GM21360 (cell line): Measurements from ENCODE around the gene GMCL1.
"Not testable (repeated sequence)": the region's sequence is repeated elsewhere in the genome, so short reads cannot be mapped to it uniquely, and the experiment has no call there.

Experiments
- ATAC-seq: cut with Tn5 transposase; IDR thresholded peaks from one replicate; pipeline ENCODE4 v1.9.1; 2021; ENCODE audit warnings: mild to moderate bottlenecking, moderate library complexity; ENCODE audit not compliant: unreplicated experiment

GMCL1 gene

GRCh38 chr2:69847068-69847828 lies 17.8 kb downstream of the GMCL1 start:
- ATAC-seq = no peak

GRCh38 chr2:69848186-69848790 lies 18.8 kb downstream of the GMCL1 start:
- no peak for ATAC-seq

DNA sequence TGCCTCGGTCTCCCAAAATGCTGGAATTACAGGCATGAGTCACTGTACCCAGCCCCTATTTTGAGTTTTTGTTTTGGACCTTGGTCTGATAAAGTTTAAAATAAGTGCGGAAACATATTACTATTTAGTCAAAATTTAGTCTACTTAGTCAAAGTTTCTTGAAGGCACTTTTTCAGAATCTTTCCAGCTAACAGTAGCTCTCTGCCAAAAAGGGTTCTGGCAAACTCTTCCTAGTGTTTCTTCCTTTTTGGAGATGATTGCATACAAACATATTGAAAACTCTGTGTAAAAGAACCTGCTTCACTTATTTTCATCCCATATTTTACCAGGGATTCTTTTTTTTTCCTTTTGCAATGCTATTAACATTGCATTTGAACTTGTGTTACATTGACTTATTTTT lies 28.8 kb downstream of the GMCL1 start:
- no peak for ATAC-seq

DNA sequence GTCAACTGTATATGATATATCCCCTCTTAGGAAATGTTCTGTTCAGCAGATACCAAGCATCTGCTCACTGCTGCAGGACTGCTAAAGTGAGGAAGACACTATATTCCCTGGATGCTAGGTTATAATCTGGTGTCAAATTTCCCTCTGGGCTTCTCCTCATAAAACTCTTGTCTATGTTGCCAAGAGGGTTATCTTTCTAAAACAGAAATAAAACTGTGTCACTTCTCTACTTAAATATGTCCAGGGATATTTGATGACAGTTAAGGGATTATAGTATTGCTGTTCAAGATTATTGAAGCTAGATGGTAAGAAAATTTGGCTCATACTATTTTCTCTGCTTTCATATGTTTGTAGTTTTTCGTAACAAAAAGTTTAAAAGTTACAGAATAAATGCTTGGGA lies 33.8 kb downstream of the GMCL1 start:
- ATAC-seq = no peak

DNA sequence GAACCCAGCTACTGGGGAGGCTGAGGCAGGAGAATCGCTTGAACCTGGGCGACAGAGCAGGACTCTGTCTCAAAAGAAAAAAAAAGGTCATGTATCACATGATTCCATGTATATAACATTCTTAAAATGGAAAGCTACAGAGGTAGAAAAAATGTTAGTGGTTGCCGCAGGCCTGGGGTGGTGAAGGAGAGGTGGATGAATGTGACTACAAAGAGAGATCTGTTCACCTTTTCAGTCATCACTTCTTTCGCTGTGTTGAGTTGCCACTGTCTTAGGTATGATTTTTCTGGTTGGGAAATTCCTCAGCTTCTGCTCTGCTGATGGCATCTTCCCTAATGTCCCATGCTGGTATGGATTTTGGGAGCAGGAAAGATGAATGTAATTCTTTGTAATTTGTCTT lies 59.0 kb downstream of the GMCL1 start:
- ATAC-seq = no peak

- ATAC-seq = no peak
Observed at GRCh38 chr2:69889302-69889701, 59.8 kb downstream of the GMCL1 start.

- no peak for ATAC-seq
Observed at GRCh38 chr2:69890881-69891280, 61.4 kb downstream of the GMCL1 start.

- not testable (repeated sequence) for ATAC-seq
Observed at GRCh38 chr2:69892838-69893424, 63.5 kb downstream of the GMCL1 start.

DNA sequence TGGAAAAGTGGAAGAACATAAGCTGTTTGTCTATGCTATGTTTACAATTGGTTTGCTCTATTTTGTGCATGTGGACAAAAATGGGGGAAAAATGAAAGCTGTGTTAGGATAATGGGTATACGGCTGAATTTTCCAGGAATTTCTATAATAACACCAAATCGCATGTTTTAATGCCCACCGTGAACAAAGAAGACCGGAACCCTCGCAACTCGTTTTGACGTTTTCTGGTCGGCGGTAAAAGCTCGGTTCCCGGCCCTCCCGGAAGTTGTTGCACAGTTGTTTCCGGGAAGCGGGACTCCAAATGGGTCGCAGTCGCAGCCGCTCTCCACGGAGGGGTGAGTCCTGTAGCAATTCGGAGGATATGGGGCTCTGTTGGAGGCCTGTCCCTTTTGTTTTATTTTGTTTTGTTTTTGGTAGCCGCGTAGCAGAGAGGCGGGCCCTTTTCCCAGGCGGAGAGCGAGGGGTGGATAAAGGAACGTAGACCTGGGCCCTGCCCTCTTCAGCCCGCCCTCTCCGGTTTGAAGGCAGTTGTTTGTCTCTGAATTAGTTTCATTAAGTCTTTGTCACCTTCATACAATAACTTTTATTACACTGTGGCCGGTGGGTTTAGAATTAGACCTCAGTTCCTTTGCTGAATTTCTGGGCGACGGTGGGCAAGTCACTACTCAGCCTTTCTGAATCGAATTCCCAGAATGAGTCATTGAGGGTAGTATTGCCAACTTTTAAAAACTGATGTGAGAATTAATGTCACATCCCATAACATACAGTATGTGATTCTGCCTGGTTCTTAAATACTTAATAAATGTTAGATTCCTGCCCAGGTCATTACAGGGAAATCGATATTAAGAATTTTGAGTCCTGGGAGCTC lies 64.5 kb downstream of the GMCL1 start, which contains the start of gene SNRNP27:
Gene SNRNP27, plus strand, starts transcription at position 273 of the 868 bp plus-strand sequence. Its CDS starts 29 bp downstream, at position 302.
- peak; percentile 63 for ATAC-seq

GRCh38 chr2:69894737-69895136 lies 65.3 kb downstream of the GMCL1 start:
- ATAC-seq = not testable (repeated sequence)

DNA sequence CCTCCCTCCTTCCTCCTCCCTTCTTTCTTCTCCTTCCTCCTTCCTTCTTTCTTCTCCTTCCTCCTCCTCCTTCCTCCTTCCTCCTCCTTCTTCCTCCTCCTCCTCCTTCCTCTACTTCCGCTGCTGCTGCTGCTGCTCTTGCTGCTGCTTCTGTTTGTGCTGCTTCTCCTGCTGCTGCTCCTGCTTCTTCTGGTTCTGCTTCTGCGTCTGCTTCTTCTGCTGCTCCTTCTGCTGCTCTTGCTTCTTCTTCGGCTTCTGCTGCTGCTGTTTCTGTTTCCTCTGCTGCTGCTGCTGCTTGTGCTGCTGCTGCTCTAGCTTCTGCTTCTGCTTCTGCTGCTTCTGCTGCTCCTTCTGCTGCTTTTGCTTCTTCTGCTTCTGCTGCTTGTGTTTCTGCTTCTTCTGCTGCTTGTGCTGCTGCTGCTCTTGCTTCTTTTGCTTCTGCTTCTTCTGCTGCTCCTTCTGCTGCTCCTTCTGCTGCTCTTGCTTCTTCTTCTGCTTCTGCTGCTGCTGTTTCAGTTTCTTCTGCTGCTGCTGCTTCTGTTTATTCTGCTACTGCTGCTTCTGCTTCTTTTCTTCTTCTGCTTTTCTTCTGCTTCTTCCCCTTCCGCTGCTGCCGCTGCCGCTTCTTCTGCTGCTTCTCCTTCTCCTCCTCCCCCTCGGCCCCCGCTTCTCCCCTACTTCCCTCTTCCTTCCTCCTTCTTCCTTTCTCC lies 72.9 kb downstream of the GMCL1 start:
- no peak for ATAC-seq

GRCh38 chr2:69907216-69907615 lies 77.8 kb downstream of the GMCL1 start:
- ATAC-seq = no peak

GRCh38 chr2:69911985-69912563 lies 82.6 kb downstream of the GMCL1 start:
- ATAC-seq = no peak

DNA sequence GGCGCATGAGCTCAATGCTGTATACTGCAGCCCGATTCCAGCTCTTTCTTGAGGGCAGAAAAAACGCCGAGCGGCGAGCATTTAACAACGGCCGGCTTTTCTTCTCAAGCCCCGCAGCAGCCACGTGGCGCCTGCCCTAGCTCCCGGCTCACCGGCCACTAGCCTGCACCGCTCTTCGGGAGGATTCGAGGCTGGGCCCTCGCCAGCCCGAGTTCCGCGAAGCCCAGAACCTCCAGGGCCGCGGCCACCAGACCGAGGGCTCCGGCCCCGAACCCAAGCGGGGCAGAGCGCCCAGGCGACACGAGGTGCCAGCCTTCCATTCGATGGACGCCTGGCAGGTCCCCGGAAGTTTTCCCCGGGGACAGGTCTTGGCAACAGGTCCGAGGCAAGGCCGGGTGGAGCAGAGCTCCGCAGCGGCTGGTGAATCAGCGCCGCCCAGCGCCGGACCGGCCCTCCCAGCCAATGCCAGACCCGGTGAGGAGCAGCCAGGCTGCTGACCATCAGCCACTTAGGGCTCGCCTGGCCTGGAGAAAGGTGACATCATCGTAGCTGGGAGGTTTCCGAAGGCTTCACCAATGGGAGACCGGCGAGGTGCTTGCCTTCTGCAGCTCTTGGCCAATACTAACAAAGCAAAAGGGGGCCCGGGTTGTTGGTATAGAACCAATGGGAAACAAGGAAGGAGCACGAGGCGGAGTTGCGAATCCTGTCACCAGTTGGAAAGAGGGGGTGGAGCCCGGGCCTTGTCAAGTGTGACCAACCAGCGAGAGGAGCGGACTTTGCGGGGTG lies 84.9 kb downstream of the GMCL1 start:
- ATAC-seq = peak; percentile 83

- no peak for ATAC-seq
Observed at GRCh38 chr2:69914950-69915945, 85.8 kb downstream of the GMCL1 start, which contains the start of gene MXD1. TSS of gene MXD1 (plus strand) at chr2:69915109. CDS start at chr2:69915331, 222 bp downstream.

- ATAC-seq = no peak
Observed at GRCh38 chr2:69916106-69916505, 86.6 kb downstream of the GMCL1 start.

DNA sequence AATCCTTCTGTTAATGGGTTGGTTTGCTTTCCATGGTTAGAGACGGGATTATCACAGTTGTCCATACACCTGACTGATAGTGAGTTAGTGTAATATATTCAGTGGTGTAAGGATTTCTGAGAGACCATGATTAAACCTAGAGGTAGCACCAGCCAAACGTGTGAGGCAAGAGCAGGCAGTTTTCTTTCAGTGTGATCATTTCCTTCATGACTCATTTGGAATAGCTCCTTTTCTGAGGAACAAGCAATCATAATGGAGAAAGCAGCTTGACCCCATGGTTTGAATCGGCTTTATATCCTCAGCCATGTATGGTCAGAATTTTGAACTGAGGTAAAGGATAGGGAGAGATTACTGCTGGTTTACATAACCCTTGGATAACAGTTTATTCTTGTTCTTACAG lies 88.4 kb downstream of the GMCL1 start:
- no peak for ATAC-seq

DNA sequence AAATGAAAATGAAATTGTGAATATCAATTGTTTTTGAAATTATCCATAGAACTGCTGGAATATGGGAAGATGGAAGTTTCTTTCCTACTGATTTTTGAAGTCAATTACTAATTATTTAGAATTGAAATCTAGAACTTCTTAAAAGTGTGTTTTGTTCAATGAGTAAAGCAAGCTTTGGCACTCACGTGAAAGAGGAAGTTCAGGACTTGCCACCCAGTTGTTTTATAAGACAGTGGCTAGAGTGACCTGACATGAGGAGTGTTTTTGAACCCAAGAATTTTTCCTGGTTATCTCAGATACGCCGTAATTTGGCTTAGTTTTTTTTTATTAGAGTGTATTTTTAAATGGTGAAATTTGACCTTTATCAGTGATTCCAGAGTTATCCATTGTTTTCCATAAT lies 88.9 kb downstream of the GMCL1 start:
- ATAC-seq = no peak
